ENCODE data around the gene RHBDF2.

RHBDF2 gene

GRCh38 chr17:76501018-76501826 is at the start of gene RHBDF2:
Gene RHBDF2 (minus strand): TSS chr17:76501423. CDS start chr17:76481524, 19,899 bp downstream.
- TF ChIP-seq CTCF (IDR thresholded peaks at IDR 0.05; ENCODE audit: borderline replicate concordance, insufficient read depth, low read depth, low read length) = no peak
- peak within 1 kb of the TSS; percentile 82 for H3K4me3 ChIP-seq (ENCODE audit: low read depth, low read length)

GRCh38 chr17:76549539-76549938 is 48.3 kb upstream of the RHBDF2 start:
- H3K4me3 ChIP-seq (ENCODE audit: low read depth, low read length) = no peak overlapping the region
- no peak for TF ChIP-seq CTCF (IDR thresholded peaks at IDR 0.05; ENCODE audit: borderline replicate concordance, insufficient read depth, low read depth, low read length)

GRCh38 chr17:76549215-76549518 is 47.9 kb upstream of the RHBDF2 start:
- H3K4me3 ChIP-seq (ENCODE audit: low read depth, low read length) = no peak overlapping the region
- no peak for TF ChIP-seq CTCF (IDR thresholded peaks at IDR 0.05; ENCODE audit: borderline replicate concordance, insufficient read depth, low read depth, low read length)

GRCh38 chr17:76548378-76549214 is 47.4 kb upstream of the RHBDF2 start:
- H3K4me3 ChIP-seq (ENCODE audit: low read depth, low read length) = no peak overlapping the region
- TF ChIP-seq CTCF (IDR thresholded peaks at IDR 0.05; ENCODE audit: borderline replicate concordance, insufficient read depth, low read depth, low read length) = no peak

GRCh38 chr17:76547642-76548202 is 46.5 kb upstream of the RHBDF2 start:
- TF ChIP-seq CTCF (IDR thresholded peaks at IDR 0.05; ENCODE audit: borderline replicate concordance, insufficient read depth, low read depth, low read length) = no peak
- H3K4me3 ChIP-seq (ENCODE audit: low read depth, low read length) = no peak overlapping the region

- TF ChIP-seq CTCF (IDR thresholded peaks at IDR 0.05; ENCODE audit: borderline replicate concordance, insufficient read depth, low read depth, low read length) = peak; percentile 73
- no peak overlapping the region for H3K4me3 ChIP-seq (ENCODE audit: low read depth, low read length)
Observed at GRCh38 chr17:76547183-76547641, 46.0 kb upstream of the RHBDF2 start.

Measured in GM12875 (cell line).